HEK293T (cell line): ENCODE measurements around the gene STX4.
A peak's percentile ranks its signal among the peaks of the same experiment; 100 is the strongest.

ENCODE experiments used
- ARNT ChIP-seq: fragments of 450-650 bp; IDR thresholded peaks from 2 replicates; pipeline ENCODE4 v1.6.1; 2017; ENCODE audit warnings: mild to moderate bottlenecking
- BHLHE40 ChIP-seq: fragments of 450-650 bp; IDR thresholded peaks from 2 replicates; pipeline ENCODE4 v1.6.1; 2016; ENCODE audit warnings: mild to moderate bottlenecking, moderate library complexity, borderline replicate concordance
- CTBP1 ChIP-seq: fragments of 450-650 bp; IDR thresholded peaks from 2 replicates; pipeline ENCODE4 v1.6.1; 2016; ENCODE audit warnings: borderline replicate concordance
- ELF4 ChIP-seq: fragments of 450-650 bp; IDR thresholded peaks from 2 replicates; pipeline ENCODE4 v1.6.1; 2017; ENCODE audit warnings: antibody characterized with exemption
- FOXA1 ChIP-seq: fragments of 450-650 bp; IDR thresholded peaks from 2 replicates; pipeline ENCODE4 v1.6.1; 2016; ENCODE audit warnings: mild to moderate bottlenecking
- FOXK2 ChIP-seq: fragments of 450-650 bp; IDR thresholded peaks from 2 replicates; pipeline ENCODE4 v1.6.1; 2016; ENCODE audit warnings: mild to moderate bottlenecking
- FOXM1 ChIP-seq: fragments of 450-650 bp; IDR thresholded peaks from 2 replicates; pipeline ENCODE4 v1.6.1; 2017; ENCODE audit warnings: mild to moderate bottlenecking, borderline replicate concordance
- LEF1 ChIP-seq: fragments of 450-650 bp; IDR thresholded peaks from 2 replicates; pipeline ENCODE4 v1.6.1; 2017; ENCODE audit warnings: mild to moderate bottlenecking, borderline replicate concordance
- NFRKB ChIP-seq: fragments of 450-650 bp; IDR thresholded peaks from 2 replicates; pipeline ENCODE4 v1.6.1; 2016; ENCODE audit warnings: mild to moderate bottlenecking, moderate library complexity
- SP1 ChIP-seq: fragments of 450-650 bp; IDR thresholded peaks from 2 replicates; pipeline ENCODE4 v1.6.1; 2017
- SUZ12 ChIP-seq: fragments of 450-650 bp; IDR thresholded peaks from 2 replicates; pipeline ENCODE4 v1.6.1; 2016; ENCODE audit warnings: mild to moderate bottlenecking
- TARDBP ChIP-seq: fragments of 450-650 bp; IDR thresholded peaks from 2 replicates; pipeline ENCODE4 v1.6.1; 2016
- ZNF384 ChIP-seq: fragments of 450-650 bp; IDR thresholded peaks from 2 replicates; pipeline ENCODE4 v1.6.1; 2016

DNA sequence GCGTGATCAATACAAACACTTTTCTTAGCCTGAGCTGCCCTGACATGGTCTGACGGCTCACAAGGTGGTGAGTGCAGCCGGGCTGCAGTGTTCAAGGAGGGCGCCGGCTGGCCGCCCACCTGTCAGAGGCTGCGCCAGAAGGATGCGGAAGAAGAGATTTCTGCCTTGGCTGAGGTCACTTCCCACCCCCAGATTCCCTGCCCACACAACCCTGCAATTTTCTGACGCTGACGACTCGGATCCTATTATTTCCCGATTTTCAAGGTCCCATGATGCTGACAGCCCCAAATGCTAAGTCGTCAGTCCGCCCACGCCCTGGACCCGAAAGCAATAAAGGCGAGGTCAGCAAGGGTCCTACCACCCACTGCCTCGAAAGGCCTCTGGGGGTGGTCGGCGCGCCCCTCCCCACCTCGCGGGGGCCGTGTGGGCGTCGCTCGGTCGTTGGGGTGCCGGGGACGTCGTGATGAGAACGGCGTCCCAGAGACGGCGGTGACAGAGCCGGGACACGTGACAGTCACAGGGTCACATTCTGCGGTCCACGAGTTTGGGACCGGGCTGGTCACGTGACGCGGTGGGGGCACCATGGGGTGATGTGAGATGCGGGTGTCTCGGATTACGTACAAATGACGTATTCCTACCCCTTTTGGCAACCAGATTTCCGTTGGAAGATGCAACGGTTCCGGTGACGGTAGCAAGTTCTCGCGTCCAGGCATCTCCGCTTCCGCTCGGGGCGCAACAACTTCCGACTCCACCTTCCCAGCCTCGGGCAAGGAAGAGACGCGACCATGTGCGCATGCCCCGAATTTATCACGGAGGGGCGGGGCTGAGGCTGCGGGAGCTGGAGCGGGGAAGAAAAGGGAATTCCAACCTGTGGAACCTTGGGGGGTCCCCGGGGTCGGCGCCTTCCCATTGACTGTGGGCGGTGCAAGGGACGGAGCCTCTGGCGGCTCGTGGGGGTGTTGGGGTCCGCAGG is at the start of gene STX4:
- TF ChIP-seq SP1 = no peak
- no peak for TF ChIP-seq ARNT
- peak; percentile 92 for TF ChIP-seq TARDBP
- no peak for TF ChIP-seq ELF4
- TF ChIP-seq BHLHE40 = no peak
- TF ChIP-seq FOXM1 = no peak
- TF ChIP-seq FOXK2 = no peak
- TF ChIP-seq CTBP1 = no peak
- TF ChIP-seq SUZ12 = no peak
- no peak for TF ChIP-seq ZNF384
- TF ChIP-seq FOXA1 = no peak
- TF ChIP-seq NFRKB = no peak
- TF ChIP-seq LEF1 = no peak
